ENCODE measurements around the gene CPN2. TPM values are rescaled to one million over a fixed set of nuclear protein-coding genes. Genes with fewer than 3 reads are reported as not detected.

CPN2 gene
- total RNA-seq, 1 donor from 2014 or later = not detected

GRCh38 chr3:194336601-194337355, 14.3 kb downstream of the CPN2 start:
- Histone ChIP-seq H3K4me3 (no peak overlapping the region), H3K27me3 (ENCODE audit: low read depth) (peaks cover 25% of the 10 kb centered on the region), H3K9me3 (no peaks in the 10 kb centered on the region), H3K4me1 (peaks cover 10% of the 10 kb centered on the region), H3K36me3 (no peaks in the 10 kb centered on the region), H3K27ac (no peak overlapping the region)
- ATAC-seq = no peak
- DNase-seq = no peak
- no peak for TF ChIP-seq CTCF (IDR thresholded peaks at IDR 0.05)
- intact Hi-C loops (cut with DNase I) = no loop called here

- Histone ChIP-seq H3K9me3 (no peaks in the 10 kb centered on the region), H3K27me3 (ENCODE audit: low read depth) (peaks cover 31% of the 10 kb centered on the region), H3K36me3 (no peaks in the 10 kb centered on the region), H3K4me1 (peaks cover 10% of the 10 kb centered on the region), H3K4me3 (peak overlapping the region; percentile 53), H3K27ac (no peak overlapping the region)
- no peak for DNase-seq
- no peak for ATAC-seq
- intact Hi-C loops (cut with DNase I) = no loop called here
- no peak for TF ChIP-seq CTCF (IDR thresholded peaks at IDR 0.05)
Observed at GRCh38 chr3:194333981-194334320, 17.2 kb downstream of the CPN2 start.

- Histone ChIP-seq H3K9me3 (no peaks in the 10 kb centered on the region), H3K27ac (no peak overlapping the region), H3K4me3 (peak overlapping the region; percentile 53), H3K4me1 (peaks cover 10% of the 10 kb centered on the region), H3K27me3 (ENCODE audit: low read depth) (peaks cover 31% of the 10 kb centered on the region), H3K36me3 (no peaks in the 10 kb centered on the region)
- intact Hi-C loops (cut with DNase I) = no loop called here
- peak; percentile 99 for TF ChIP-seq CTCF (IDR thresholded peaks at IDR 0.05)
- DNase-seq (peak; percentile 91), ATAC-seq (peak; percentile 96)
Observed at GRCh38 chr3:194333212-194333980, 17.7 kb downstream of the CPN2 start.

GRCh38 chr3:194332858-194333211, 18.3 kb downstream of the CPN2 start:
- peaks cover 31% of the 10 kb centered on the region for H3K27me3 ChIP-seq (ENCODE audit: low read depth)

GRCh38 chr3:194330579-194330978, 20.5 kb downstream of the CPN2 start:
- ATAC-seq (no peak), DNase-seq (peak; percentile 59)
- H3K9me3 ChIP-seq = no peaks in the 10 kb centered on the region
- peaks cover 10% of the 10 kb centered on the region for H3K4me1 ChIP-seq
- H3K4me3 ChIP-seq = no peak overlapping the region
- no peak overlapping the region for H3K27ac ChIP-seq
- H3K36me3 ChIP-seq = no peaks in the 10 kb centered on the region
- H3K27me3 ChIP-seq (ENCODE audit: low read depth) = peaks cover 31% of the 10 kb centered on the region
- intact Hi-C loops (cut with DNase I) = no loop called here
- TF ChIP-seq CTCF (IDR thresholded peaks at IDR 0.05) = no peak

More at GRCh38 chr3:194332858-194333211, 18.3 kb downstream of the CPN2 start:
- Histone ChIP-seq H3K36me3 (no peaks in the 10 kb centered on the region), H3K27ac (no peak overlapping the region), H3K4me1 (peaks cover 10% of the 10 kb centered on the region), H3K9me3 (no peaks in the 10 kb centered on the region), H3K4me3 (no peak overlapping the region)
- TF ChIP-seq CTCF (IDR thresholded peaks at IDR 0.05) = no peak
- intact Hi-C loops (cut with DNase I) = no loop called here
- ATAC-seq (no peak), DNase-seq (no peak)
